CD4-positive, CD25-positive, alpha-beta regulatory T cell (primary cell): Measurements from ENCODE around the gene RCAN2. TPM values are rescaled to one million over a fixed set of nuclear protein-coding genes. Genes with fewer than 3 reads are reported as not detected.

Experiments
- ATAC-seq, 2 donors: fragments of 150-1000 bp; cut with Tn5 transposase; one replicate each; pipeline ENCODE4 v1.10.0; 2021; ENCODE audit warnings: low read depth in 2 of 2, moderate number of reproducible peaks in 2 of 2, moderate library complexity in 1 of 2
- DNase-seq, 3 donors: peaks; one replicate each; pipeline versions ENCODE4 v3.0.0 to v3.0.0-alpha.2; 2012 to 2022; ENCODE audit warnings: mixed read lengths in 1 of 3
- H3K27ac ChIP-seq: one replicate; pipeline ENCODE4 v1.7.0; 2013; ENCODE audit warnings: mild to moderate bottlenecking, low read length; ENCODE audit not compliant: insufficient read depth, poor library complexity, severe bottlenecking
- H3K27me3 ChIP-seq: one replicate; pipeline ENCODE4 v1.7.0; 2013; ENCODE audit warnings: low read length; ENCODE audit not compliant: control insufficient read depth, insufficient read depth
- H3K36me3 ChIP-seq: one replicate; pipeline ENCODE4 v1.7.0; 2013; ENCODE audit warnings: mild to moderate bottlenecking, low read length, moderate library complexity; ENCODE audit not compliant: control insufficient read depth, insufficient read depth
- H3K4me1 ChIP-seq: 2 replicates; pipeline ENCODE4 v1.7.0; 2013; ENCODE audit warnings: mild to moderate bottlenecking, low read length; ENCODE audit not compliant: insufficient read depth, control insufficient read depth, poor library complexity, severe bottlenecking
- H3K4me3 ChIP-seq: one replicate; pipeline ENCODE4 v1.7.0; 2013; ENCODE audit warnings: low read depth, mild to moderate bottlenecking, low read length, moderate library complexity
- H3K9me3 ChIP-seq, 2 experiments: 1 replicate in 1 of 2; 2 replicates in 1 of 2; pipeline ENCODE4 v1.7.0; 2013; ENCODE audit warnings: low read length in 2 of 2, mild to moderate bottlenecking in 1 of 2, moderate library complexity in 1 of 2; ENCODE audit not compliant: control insufficient read depth in 2 of 2
- H3K27ac Mint-ChIP-seq, 3 donors: one replicate each; pipeline ENCODE4 v1.8.0; 2020 to 2022; ENCODE audit warnings: mild to moderate bottlenecking in 3 of 3, mixed read lengths in 3 of 3, moderate library complexity in 2 of 3
- H3K27me3 Mint-ChIP-seq: one replicate; pipeline ENCODE4 v1.8.0; 2022; ENCODE audit warnings: mild to moderate bottlenecking, mixed read lengths
- H3K36me3 Mint-ChIP-seq: one replicate; pipeline ENCODE4 v1.8.0; 2020; ENCODE audit warnings: mixed read lengths
- H3K4me1 Mint-ChIP-seq, 4 donors: one replicate each; pipeline ENCODE4 v1.8.0; 2020 to 2022; ENCODE audit warnings: mixed read lengths in 4 of 4, mild to moderate bottlenecking in 1 of 4
- H3K4me3 Mint-ChIP-seq, 4 donors: one replicate each; pipeline ENCODE4 v1.8.0; 2020 to 2022; ENCODE audit warnings: mild to moderate bottlenecking in 4 of 4, mixed read lengths in 4 of 4, moderate library complexity in 3 of 4
- H3K9me3 Mint-ChIP-seq, 7 donors: one replicate each; pipeline ENCODE4 v1.8.0; 2020 to 2022; ENCODE audit warnings: mixed read lengths in 7 of 7, mild to moderate bottlenecking in 3 of 7, moderate library complexity in 2 of 7
- polyA plus RNA-seq, 4 donors: library from polyadenylated mRNA; unstranded; fragments of 300-500 nt; fragmentation: Illumina TruSeq; gene quantifications; one replicate each; pipeline ENCODE4 v1.2.3, GENCODE V29; 2021
- total RNA-seq: library from RNA; stranded (reverse); gene quantifications from one replicate; pipeline ENCODE4 v1.2.3, GENCODE V29; 2022

The RCAN2 gene
- total and polyA plus RNA-seq, 5 donors from 2014 or later = 0.08 to 0.14 TPM; not detected in 3

DNA sequence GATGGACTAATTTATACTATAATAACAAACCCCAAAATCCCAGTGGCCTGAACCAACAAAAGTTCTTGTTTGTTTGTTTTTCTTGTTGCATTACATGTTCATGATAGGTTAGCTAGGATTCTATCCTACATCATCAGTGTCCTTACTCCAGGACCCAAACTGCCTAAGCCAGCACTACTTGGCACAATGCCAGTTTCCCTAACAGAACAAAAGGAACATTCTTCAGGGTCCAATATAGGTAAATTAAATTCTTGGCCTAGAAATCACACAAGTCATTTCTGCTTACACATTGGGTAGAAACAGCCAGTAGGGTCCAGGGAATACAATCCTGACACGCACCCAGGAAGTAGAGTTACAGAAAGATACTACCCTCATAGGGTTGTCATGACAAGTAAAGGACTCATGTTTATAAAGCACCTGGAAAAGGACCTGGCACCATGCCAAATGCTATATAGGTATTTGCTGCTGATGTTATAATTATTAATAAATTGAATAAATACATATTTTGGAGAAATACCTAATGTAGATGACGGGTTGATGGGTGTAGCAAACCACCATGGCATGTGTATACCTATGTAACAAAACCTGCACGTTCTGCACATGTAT, 38.8 kb downstream of the RCAN2 start:
- Mint-ChIP-seq H3K9me3 (peaks cover 0 to 5% (median 3%) of the 10 kb centered on the region in 7 donors), H3K27me3 (peaks cover 5% of the 10 kb centered on the region), H3K36me3 (no peaks in the 10 kb centered on the region), H3K4me3 (no peak overlapping the region), H3K27ac (no peak overlapping the region), H3K4me1 (no peaks in the 10 kb centered on the region)
- ATAC-seq (no peak), DNase-seq (no peak)
- Histone ChIP-seq H3K4me3 (no peak overlapping the region), H3K9me3 (no peaks in the 10 kb centered on the region), H3K36me3 (no peaks in the 10 kb centered on the region), H3K27me3 (no peaks in the 10 kb centered on the region), H3K27ac (no peak overlapping the region), H3K4me1 (no peaks in the 10 kb centered on the region)

DNA sequence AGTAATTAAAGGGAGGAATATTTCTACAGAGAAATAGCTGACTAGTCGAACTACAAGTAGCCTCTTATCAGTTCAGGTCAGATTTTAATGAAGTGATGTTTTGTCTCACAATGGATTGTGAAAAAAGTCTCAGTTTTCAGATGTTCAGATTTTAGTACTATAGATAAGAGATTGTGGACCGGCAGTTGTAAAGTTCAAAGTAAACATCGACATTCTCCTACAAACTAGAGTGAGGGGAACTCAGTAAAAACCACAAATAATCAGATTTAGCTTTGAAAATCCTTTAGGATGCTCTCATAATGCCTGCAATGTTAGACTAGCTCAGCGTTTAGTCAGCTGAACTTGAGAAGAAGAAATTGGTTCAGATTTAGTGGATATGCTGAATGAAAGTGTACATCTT, 39.9 kb downstream of the RCAN2 start:
- no peaks in the 10 kb centered on the region for H3K36me3 ChIP-seq
- Mint-ChIP-seq H3K4me3 (no peak overlapping the region), H3K4me1 (no peaks in the 10 kb centered on the region), H3K27me3 (peaks cover 10% of the 10 kb centered on the region), H3K36me3 (no peaks in the 10 kb centered on the region), H3K9me3 (peaks cover 0 to 7% (median 3%) of the 10 kb centered on the region in 7 donors), H3K27ac (no peak overlapping the region)
- no peaks in the 10 kb centered on the region for H3K4me1 ChIP-seq
- no peak for DNase-seq
- no peaks in the 10 kb centered on the region for H3K9me3 ChIP-seq
- no peak overlapping the region for H3K4me3 ChIP-seq
- no peak for ATAC-seq
- H3K27ac ChIP-seq = no peak overlapping the region
- no peaks in the 10 kb centered on the region for H3K27me3 ChIP-seq

DNA sequence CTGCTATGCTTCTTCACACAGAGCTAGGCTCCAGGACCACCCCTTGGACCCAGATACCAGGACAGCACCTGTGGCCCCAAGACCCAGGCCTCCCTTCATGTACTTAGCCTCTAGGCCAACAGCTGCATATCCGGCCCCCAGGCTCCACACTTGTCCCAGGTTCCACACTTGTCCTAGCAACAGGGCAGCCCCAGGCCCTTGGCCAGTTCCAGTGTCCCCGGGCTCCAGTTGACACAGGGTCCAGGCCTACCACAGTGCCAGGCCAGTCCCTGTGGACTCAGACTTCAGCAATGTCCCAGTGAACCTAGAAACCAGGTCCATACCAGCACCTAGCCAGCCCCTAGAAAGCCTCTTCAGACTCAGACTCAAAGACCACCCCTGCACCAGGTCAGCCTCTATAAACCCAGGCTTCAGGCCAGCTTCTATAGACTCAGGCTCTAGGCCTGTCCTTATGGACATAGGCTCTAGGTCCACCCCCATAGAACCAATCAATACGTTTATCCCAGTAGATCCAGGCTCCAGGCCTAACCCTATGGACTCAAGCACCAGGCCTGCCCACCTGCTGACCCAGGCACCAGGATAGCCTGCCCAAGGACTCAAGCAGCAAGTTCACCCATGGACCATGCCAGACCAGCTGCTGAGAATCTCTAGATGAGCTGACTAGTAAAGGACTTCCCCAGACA, 46.3 kb downstream of the RCAN2 start:
- Histone ChIP-seq H3K4me1 (no peaks in the 10 kb centered on the region), H3K27me3 (no peaks in the 10 kb centered on the region), H3K27ac (no peak overlapping the region), H3K9me3 (no peaks in the 10 kb centered on the region), H3K36me3 (no peaks in the 10 kb centered on the region), H3K4me3 (no peak overlapping the region)
- DNase-seq = no peak
- Mint-ChIP-seq H3K36me3 (no peaks in the 10 kb centered on the region), H3K27me3 (peaks cover 14% of the 10 kb centered on the region), H3K9me3 (peaks cover 1 to 13% (median 6%) of the 10 kb centered on the region in 7 donors), H3K27ac (no peak overlapping the region), H3K4me1 (no peaks in the 10 kb centered on the region), H3K4me3 (no peak overlapping the region)
- ATAC-seq = no peak

DNA sequence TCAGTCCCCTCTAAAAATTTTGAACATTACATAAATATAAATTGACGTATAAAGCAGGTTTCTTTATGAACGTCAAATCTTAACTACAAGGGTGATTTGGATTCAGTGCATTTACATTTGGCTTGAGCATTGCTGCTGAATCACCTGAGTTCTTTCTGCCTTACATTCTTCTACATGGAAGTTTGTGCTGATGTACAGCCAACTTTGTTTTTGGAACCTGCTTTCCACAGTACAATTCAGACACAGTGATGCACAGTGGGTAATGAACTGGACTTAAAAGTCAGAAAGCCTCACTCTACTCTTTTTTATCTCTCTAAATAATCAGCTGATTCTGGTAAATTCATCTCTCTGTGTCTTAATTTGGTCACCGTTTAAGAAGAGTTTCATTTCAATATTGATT, 47.6 kb downstream of the RCAN2 start:
- no peaks in the 10 kb centered on the region for H3K4me1 Mint-ChIP-seq
- ATAC-seq (no peak), DNase-seq (no peak)
- no peak overlapping the region for H3K27ac ChIP-seq
- no peak overlapping the region for H3K4me3 ChIP-seq
- peaks cover 0 to 13% (median 5%) of the 10 kb centered on the region in 7 donors for H3K9me3 Mint-ChIP-seq
- H3K36me3 Mint-ChIP-seq = no peaks in the 10 kb centered on the region
- no peaks in the 10 kb centered on the region for H3K36me3 ChIP-seq
- H3K27me3 Mint-ChIP-seq = peaks cover 14% of the 10 kb centered on the region
- no peaks in the 10 kb centered on the region for H3K4me1 ChIP-seq
- no peak overlapping the region for H3K4me3 Mint-ChIP-seq
- H3K27me3 ChIP-seq = no peaks in the 10 kb centered on the region
- H3K27ac Mint-ChIP-seq = no peak overlapping the region
- H3K9me3 ChIP-seq = no peaks in the 10 kb centered on the region

DNA sequence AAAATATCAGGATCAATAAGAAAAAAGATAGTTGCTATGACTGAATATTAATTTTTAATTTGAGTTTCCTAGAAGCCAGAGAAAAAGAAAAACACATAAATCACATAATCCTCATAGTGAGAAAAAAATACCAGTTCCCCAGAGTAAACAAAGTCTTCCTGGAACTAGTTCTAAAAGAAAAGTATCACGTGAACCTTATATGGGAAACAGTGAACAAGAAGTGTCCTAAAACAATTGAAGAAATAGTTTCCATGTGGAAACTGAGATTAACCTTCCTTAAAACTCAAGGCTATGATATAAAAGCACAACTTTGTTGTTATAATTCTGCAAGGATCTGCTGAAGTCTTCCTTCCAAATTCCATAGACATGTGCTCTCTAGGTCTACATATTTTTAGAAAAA, 50.6 kb downstream of the RCAN2 start:
- Histone ChIP-seq H3K9me3 (no peaks in the 10 kb centered on the region), H3K4me3 (no peak overlapping the region), H3K27ac (no peak overlapping the region), H3K27me3 (no peaks in the 10 kb centered on the region), H3K4me1 (no peaks in the 10 kb centered on the region), H3K36me3 (no peaks in the 10 kb centered on the region)
- Mint-ChIP-seq H3K27me3 (peaks cover 11% of the 10 kb centered on the region), H3K4me1 (no peaks in the 10 kb centered on the region), H3K4me3 (no peak overlapping the region), H3K9me3 (peaks cover 0 to 7% (median 0%) of the 10 kb centered on the region in 7 donors), H3K27ac (no peak overlapping the region), H3K36me3 (no peaks in the 10 kb centered on the region)
- no peak for DNase-seq
- no peak for ATAC-seq

DNA sequence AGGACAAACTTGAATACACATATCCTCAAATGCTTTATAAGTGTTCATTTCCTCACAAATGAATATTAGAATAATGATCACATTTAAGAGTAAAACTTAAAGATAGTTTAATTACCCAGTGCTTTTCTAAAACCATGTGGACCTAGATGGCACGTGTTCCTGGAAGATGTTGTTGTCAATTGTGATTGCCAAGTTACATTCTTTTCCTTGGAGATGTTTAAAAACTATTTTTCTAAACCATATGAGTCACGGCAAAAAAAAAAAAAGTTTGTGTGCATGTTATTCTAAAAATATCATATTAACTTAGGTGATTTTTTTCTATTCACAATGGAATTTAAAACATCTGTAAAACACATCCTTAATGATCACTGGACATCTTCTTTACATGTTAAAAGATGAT, 51.1 kb downstream of the RCAN2 start:
- Mint-ChIP-seq H3K9me3 (peaks cover 0 to 2% (median 0%) of the 10 kb centered on the region in 7 donors), H3K4me1 (no peaks in the 10 kb centered on the region), H3K27ac (no peak overlapping the region), H3K36me3 (no peaks in the 10 kb centered on the region), H3K4me3 (no peak overlapping the region), H3K27me3 (peaks cover 11% of the 10 kb centered on the region)
- Histone ChIP-seq H3K4me1 (no peaks in the 10 kb centered on the region), H3K27ac (no peak overlapping the region), H3K4me3 (no peak overlapping the region), H3K9me3 (no peaks in the 10 kb centered on the region), H3K27me3 (no peaks in the 10 kb centered on the region), H3K36me3 (no peaks in the 10 kb centered on the region)
- ATAC-seq = no peak
- DNase-seq = no peak

DNA sequence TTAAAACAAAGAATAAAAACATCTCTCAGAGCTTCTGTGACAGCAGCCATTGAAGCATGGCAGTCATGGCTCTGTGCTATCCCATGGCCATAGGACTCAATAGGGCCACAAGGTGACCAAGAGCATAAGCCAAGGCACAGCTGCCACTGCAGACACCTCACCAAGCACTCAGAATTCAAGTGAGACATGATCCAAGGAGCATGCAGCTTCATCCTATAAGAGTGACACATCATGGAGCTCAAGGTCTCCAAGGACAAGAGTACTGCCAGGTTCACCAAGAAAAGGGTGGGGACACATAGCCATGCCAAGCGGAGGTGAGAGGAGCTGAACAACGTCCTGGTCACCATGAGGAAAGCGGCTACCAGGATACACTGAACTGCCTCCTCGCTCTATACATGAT, 53.0 kb downstream of the RCAN2 start:
- Histone ChIP-seq H3K27me3 (no peaks in the 10 kb centered on the region), H3K36me3 (no peaks in the 10 kb centered on the region), H3K27ac (no peak overlapping the region), H3K9me3 (no peaks in the 10 kb centered on the region), H3K4me1 (no peaks in the 10 kb centered on the region), H3K4me3 (no peak overlapping the region)
- Mint-ChIP-seq H3K27ac (no peak overlapping the region), H3K27me3 (peaks cover 11% of the 10 kb centered on the region), H3K4me1 (no peaks in the 10 kb centered on the region), H3K36me3 (no peaks in the 10 kb centered on the region), H3K9me3 (peaks cover 0 to 1% (median 0%) of the 10 kb centered on the region in 7 donors), H3K4me3 (no peak overlapping the region)
- ATAC-seq (no peak), DNase-seq (no peak)

DNA sequence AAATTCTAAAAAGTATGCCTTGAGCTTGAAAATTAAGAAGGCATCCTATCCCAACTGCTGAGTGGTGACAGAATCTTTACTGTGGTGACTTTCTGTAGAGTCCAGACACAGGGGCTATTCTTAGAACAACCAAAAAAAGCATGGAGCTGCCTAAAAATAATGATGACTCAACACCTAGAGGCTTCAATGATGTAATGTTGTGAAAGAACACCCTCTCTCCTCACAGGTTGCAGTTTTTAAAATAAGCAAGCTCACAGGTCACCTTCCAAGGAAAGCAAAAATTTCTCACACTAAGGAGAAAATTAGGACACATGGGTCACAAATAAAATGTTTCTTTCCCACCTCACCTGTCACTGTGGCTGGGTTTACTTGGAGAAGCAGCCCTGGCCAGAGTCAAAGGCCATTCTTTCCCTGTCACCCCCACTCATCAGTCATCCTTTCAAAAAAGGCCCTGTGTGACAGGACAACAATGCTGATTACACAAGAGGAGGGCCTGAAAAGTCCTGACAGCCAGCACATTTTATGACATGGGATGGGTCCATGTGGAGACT, 53.5 kb downstream of the RCAN2 start:
- Mint-ChIP-seq H3K27me3 (peaks cover 11% of the 10 kb centered on the region), H3K9me3 (peaks cover 0 to 2% (median 0%) of the 10 kb centered on the region in 7 donors), H3K4me1 (no peaks in the 10 kb centered on the region), H3K36me3 (no peaks in the 10 kb centered on the region), H3K4me3 (no peak overlapping the region), H3K27ac (no peak overlapping the region)
- Histone ChIP-seq H3K27me3 (no peaks in the 10 kb centered on the region), H3K4me3 (no peak overlapping the region), H3K9me3 (no peaks in the 10 kb centered on the region), H3K27ac (no peak overlapping the region), H3K36me3 (no peaks in the 10 kb centered on the region), H3K4me1 (no peaks in the 10 kb centered on the region)
- DNase-seq (no peak), ATAC-seq (no peak)
